GM12891 (cell line): ENCODE data around the gene TRAPPC6A.

Source experiments
- PAX5 ChIP-seq: IDR thresholded peaks from 2 replicates; pipeline ENCODE4 v1.6.1; 2011; ENCODE audit warnings: low read length, moderate library complexity, mild to moderate bottlenecking; ENCODE audit not compliant: insufficient read depth, severe bottlenecking
- POLR2A ChIP-seq: IDR thresholded peaks from 2 replicates; pipeline ENCODE4 v1.6.1; 2011; ENCODE audit warnings: low read depth, low read length, control low read depth
- POLR2AphosphoS5 ChIP-seq: IDR thresholded peaks from 2 replicates; pipeline ENCODE4 v1.6.1; 2011; ENCODE audit warnings: low read depth, low read length, control low read depth
- POU2F2 ChIP-seq: IDR thresholded peaks from 2 replicates; pipeline ENCODE4 v1.6.1; 2011; ENCODE audit warnings: low read depth, mild to moderate bottlenecking, control low read depth, low read length, moderate library complexity
- SPI1 ChIP-seq: IDR thresholded peaks from 2 replicates; pipeline ENCODE4 v1.6.1; 2011; ENCODE audit warnings: low read depth, low read length, control low read depth
- TAF1 ChIP-seq: IDR thresholded peaks from 2 replicates; pipeline ENCODE4 v1.6.1; 2011; ENCODE audit warnings: low read depth, low read length, control low read depth

- no peak for TF ChIP-seq POLR2A
- TF ChIP-seq TAF1, result no peak
- no peak for TF ChIP-seq POLR2AphosphoS5
- TF ChIP-seq SPI1, result no peak
- TF ChIP-seq POU2F2, result no peak
- no peak for TF ChIP-seq PAX5
Observed at GRCh38 chr19:45161738-45162607, 16.1 kb downstream of the TRAPPC6A start.
